SKM-1 (cell line): ENCODE results near the gene PRIMPOL.
"Not testable (repeated sequence)": the region's sequence is repeated elsewhere in the genome, so short reads cannot be mapped to it uniquely, and the experiment has no call there.

Source experiments
- DNase-seq: peaks from one replicate; lab custom pipeline; 2025; ENCODE audit not compliant: unreplicated experiment; lab: John Stamatoyannopoulos, UW

PRIMPOL gene

GRCh38 chr4:184636144-184636543 is 13.4 kb upstream of the PRIMPOL start:
- no peak for DNase-seq

DNA sequence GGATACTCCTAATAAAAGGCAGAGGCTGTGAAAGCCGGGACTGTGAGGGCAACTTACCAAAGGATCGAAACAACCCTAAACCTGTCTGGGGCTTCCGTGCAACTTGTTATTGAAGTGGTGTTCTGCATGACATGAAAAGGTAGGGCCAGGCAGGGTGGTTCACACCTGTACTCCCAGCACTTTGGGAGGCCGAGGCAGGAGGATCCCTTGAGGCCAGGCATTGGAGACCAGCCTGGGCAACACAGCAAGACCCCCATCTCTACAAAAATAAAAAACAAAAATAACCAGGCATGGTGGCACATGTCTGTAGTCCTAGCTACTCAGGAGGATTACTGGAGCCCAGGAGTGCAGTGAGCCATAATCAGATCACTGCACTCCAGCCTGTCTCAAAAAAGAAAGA is 12.6 kb upstream of the PRIMPOL start:
- DNase-seq: no peak

DNA sequence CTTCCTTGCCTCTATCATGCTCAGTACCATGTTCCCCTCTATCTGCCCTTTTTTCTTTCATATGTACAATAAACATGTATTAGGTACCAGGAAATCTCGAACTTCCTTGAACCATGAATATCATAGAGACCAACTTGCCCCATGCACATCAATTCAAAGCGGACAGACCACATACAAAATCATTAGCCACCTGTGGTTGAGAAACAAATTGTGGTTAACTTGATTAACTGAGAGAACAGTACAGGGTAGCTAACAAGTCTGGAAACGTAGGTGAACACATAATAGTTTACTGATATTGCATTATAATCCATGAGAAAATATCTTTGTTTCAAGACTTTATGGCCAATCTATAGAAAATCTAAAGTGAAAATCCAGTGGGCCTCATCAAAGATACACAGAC is 8.5 kb upstream of the PRIMPOL start:
- DNase-seq: no peak

GRCh38 chr4:184641451-184641850 is 8.1 kb upstream of the PRIMPOL start:
- no peak for DNase-seq

DNA sequence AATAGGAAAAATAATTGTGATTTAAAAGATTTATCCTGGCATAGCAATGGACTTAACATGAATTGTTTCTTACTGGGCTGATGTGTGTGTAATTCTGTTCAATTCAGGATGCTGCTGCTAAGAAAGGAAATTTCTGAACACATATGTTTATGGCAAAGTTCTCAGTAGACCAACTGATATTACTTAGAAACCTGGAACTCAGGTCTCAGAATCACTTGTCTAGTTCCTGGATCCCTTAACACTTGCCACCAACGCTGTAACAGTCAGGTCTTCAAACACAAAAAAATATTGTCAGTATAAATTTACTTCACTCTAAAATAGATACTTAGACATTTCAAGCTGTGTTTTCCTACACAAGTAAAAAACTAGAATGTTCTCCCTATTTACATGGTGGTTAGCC is 5.8 kb upstream of the PRIMPOL start:
- no peak for DNase-seq

GRCh38 chr4:184644553-184645307 is 4.8 kb upstream of the PRIMPOL start:
- no peak for DNase-seq

GRCh38 chr4:184645904-184646610 is 3.5 kb upstream of the PRIMPOL start:
- DNase-seq: no peak

DNA sequence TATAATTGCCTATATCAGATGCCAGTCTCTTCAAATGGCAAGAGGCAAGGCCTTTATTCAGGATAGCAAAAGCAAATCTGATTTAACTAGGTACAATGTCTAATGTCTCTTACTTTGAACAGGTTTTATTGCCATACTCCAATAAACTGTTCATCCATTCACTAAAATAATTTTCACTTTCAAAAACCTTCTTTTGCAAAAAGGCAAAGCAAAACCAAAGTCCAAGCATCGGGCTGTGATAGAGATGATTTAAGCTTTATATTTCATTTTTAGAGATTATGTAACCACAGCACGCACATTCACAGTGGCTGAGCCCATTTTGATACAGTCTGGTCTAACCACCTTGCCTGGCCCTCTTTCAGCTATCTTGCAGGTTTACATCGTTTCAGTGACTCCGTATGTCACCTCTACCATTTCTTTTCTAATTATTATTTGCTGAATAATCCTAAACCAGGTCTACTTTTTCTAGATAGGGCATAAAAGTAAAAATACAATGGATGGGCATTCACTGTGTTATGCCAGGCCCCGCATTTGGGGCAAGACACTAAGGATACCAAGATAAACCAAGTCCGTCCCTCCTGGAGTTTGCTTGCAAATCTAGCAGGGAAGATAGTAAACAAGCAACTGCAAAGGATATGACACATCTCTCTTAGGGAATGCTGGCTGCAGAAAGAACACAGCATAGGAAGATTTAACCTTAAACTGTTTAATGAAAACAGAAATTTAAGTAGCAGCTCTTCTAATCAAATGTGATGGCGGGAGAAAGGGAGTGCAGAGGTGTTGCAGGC is 2.1 kb upstream of the PRIMPOL start:
- no peak for DNase-seq

DNA sequence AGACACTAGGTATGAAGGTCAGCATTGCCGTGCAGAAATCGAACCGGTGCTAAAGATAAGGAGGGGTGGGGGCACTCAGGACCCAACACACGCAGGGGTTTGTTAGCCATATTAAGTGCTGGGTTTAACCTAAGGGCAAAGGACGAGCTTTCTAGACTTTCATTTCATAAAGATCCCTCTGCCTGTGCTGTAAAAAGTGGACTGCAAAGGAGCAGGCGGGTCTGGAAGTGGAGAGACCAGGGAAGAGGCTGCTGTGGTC is 1.6 kb upstream of the PRIMPOL start:
- DNase-seq: no peak

- no peak for DNase-seq
Observed at GRCh38 chr4:184648313-184649025, 1.1 kb upstream of the PRIMPOL start.

GRCh38 chr4:184649971-184650855 is 675 bp downstream of the PRIMPOL start:
- no peak for DNase-seq

DNA sequence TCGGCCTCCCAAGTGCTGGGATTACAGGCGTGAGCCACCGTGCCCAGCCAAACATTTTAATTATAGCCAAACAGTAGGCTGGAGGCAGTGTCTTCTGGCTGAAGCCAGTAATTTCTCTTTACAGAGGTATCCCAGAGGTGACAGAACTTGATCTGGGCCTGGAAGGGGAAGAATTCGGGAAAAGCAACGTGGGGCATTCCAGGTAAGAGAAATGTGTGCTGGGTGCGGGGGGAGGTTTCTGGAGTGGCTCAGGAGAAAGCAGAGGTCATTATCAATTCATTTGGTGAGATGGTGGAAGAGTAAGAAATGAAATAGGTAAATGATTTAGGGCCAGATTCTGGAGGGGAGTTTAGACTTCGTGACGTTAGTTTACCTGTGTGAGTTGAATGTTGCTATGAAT is 2.4 kb downstream of the PRIMPOL start:
- DNase-seq: no peak

DNA sequence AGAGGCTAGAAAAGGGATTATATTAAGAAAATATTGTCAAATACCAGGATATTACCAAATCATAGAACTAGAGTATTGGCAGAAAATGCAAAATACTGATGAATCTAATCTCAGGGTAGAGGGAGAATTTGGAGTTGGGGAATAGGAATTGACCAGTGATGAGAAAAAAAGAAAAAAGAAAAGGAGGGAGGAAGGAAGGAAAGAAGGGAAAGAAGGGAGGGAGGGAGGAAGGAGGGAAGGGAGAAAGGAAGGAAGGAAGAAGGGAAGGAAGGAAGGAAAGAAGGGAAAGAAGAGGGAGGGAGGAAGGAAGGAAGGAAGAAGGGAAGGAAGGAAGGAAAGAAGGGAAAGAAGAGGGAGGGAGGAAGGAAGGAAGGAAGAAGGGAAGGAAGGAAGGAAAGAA is 3.1 kb downstream of the PRIMPOL start:
- DNase-seq: not testable (repeated sequence)

DNA sequence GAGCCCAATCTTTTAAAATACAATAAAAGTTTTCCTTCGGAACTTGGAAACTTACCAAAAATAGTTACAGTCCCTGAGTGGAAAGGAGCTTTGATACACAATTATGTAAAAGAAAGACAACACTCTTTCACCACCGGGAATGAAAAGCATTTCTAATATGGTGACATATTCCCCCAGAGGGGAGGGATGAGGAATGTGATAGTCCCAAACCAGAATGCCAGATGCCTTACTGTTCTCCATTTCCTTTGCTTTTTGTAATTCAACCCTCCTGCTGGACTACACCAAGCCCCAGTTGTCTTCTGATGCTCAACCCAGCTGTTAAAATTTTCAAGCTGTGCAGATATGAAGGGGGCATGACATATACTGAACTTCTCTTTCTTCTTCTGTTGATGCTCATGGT is 4.1 kb downstream of the PRIMPOL start:
- DNase-seq: no peak

- DNase-seq: no peak
Observed at GRCh38 chr4:184655889-184656869, 6.6 kb downstream of the PRIMPOL start.

DNA sequence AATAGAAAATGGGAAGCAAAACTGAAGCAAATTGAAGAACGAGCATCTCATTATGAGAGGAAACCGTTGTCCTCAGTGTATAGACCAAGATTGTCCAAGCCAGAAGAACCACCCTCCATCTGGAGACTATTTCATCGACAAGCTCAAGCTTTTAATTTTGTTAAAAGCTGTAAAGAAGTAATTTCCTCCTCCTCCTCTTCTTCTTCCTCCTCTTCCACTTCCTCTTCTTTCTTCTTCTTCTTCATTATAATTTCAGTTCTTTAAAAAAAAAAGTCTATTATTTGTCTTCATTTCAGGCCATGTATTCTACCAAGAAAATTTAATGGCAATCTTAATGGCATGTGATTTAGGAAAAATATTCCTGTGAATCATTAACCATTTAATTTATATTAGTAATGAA is 7.6 kb downstream of the PRIMPOL start:
- DNase-seq: no peak

DNA sequence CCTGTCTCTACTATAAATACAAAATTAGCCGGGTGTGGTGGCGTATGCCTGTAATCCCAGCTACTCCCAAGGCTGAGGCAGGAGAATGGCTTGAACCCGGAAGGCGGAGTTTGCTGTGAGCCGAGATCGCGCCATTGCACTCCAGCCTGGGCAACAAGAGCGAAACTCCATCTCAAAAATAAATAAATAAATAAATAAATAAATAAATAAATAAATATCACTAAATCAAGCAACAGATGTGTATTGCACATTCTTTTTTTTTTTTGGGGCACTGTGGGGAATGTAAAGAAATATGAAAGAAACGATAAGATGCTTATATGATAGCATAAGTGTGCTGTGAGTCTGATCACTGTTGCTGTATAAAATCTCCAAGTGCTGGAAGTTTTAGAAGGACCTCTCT is 8.3 kb downstream of the PRIMPOL start:
- not testable (repeated sequence) for DNase-seq

- no peak for DNase-seq
Observed at GRCh38 chr4:184660978-184661377, 11.4 kb downstream of the PRIMPOL start.

DNA sequence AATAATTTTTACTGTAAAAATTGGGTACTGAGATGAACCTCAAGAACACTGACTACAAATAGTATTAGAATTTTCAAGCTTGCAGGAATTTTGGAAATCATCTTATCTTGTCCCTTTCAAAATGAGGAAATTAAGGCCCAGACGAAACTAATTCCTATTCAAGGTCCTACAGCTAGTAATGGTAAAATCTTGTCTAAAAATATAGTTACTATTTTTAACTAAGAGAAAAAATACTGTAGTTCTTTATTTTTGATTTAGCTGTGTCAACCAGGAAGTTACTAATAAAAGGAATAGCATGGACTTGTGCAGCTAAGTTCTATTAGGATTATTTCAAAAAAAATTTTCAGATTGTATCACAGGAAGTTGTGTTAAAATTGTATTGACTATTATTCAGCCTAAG is 12.7 kb downstream of the PRIMPOL start:
- DNase-seq: no peak
